Right atrium auricular region (tissue), 2 donors: ENCODE results near the gene FGFRL1. TPM values are rescaled to one million over a fixed set of nuclear protein-coding genes. Genes with fewer than 3 reads are reported as not detected.

ENCODE experiments used
- DNase-seq: peaks from one replicate; pipeline ENCODE4 v3.0.0-alpha.2; 2019; ENCODE audit warnings: low spot score
- H3K27ac ChIP-seq, 2 donors: fragments of 200-600 bp; sonication (generic); 1 replicate in 1 of 2; 2 replicates in 1 of 2; pipeline ENCODE4 v1.5.1; 2016 to 2019
- H3K27me3 ChIP-seq, 2 donors: fragments of 200-600 bp; sonication (generic); one replicate each; pipeline versions ENCODE4 v1.5.1 to v1.6.0; 2017 to 2019
- H3K36me3 ChIP-seq: fragments of 200-600 bp; sonication (generic); one replicate; pipeline ENCODE4 v1.5.1; 2016
- H3K4me1 ChIP-seq, 2 donors: fragments of 200-600 bp; sonication (generic); one replicate each; pipeline versions ENCODE4 v1.5.1 to v1.6.0; 2017 to 2019
- H3K4me3 ChIP-seq, 2 donors: fragments of 200-600 bp; sonication (generic); 1 replicate in 1 of 2; 2 replicates in 1 of 2; pipeline ENCODE4 v1.5.1; 2017 to 2019; ENCODE audit warnings: mild to moderate bottlenecking in 1 of 2, moderate library complexity in 1 of 2
- H3K9me3 ChIP-seq, 2 donors: fragments of 200-600 bp; sonication (generic); one replicate each; pipeline ENCODE4 v1.5.1; 2019
- total RNA-seq, 2 donors: library from RNA; depleted of rRNA; stranded (reverse); fragments of >200 nt; gene quantifications; one replicate each; pipeline ENCODE4 v1.1.0, GENCODE V29; 2016
- TF ChIP-seq, protein P1 (sequence below), 2 donors: fragments of 200-600 bp; sonication (generic); IDR thresholded peaks; one replicate each; pipeline ENCODE4 v1.5.1; 2019; ENCODE audit warnings: antibody characterized with exemption in 2 of 2

FGFRL1 gene
- total RNA-seq, 2 donors from 2014 or later: 30.3 to 47.1 TPM

DNA sequence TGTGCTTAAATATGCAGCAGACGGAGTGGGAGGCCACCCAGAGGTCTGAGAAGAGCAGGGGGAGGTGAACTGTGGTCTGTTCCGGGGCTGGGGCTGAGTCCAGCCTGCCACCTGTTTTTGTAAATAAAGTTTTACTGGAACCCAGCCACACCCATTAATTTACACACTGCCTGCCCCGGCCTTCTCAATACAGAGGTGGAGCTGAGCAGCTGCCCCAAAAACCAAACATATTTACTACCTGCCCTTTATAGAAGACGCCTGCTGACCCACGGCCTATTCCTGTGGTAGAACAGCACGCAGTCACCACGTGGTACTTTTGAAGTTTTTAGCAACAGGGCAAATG is 45.9 kb downstream of the FGFRL1 start:
- TF ChIP-seq, protein P1, sequence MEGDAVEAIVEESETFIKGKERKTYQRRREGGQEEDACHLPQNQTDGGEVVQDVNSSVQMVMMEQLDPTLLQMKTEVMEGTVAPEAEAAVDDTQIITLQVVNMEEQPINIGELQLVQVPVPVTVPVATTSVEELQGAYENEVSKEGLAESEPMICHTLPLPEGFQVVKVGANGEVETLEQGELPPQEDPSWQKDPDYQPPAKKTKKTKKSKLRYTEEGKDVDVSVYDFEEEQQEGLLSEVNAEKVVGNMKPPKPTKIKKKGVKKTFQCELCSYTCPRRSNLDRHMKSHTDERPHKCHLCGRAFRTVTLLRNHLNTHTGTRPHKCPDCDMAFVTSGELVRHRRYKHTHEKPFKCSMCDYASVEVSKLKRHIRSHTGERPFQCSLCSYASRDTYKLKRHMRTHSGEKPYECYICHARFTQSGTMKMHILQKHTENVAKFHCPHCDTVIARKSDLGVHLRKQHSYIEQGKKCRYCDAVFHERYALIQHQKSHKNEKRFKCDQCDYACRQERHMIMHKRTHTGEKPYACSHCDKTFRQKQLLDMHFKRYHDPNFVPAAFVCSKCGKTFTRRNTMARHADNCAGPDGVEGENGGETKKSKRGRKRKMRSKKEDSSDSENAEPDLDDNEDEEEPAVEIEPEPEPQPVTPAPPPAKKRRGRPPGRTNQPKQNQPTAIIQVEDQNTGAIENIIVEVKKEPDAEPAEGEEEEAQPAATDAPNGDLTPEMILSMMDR (IDR thresholded peaks at IDR 0.05): no peak
- Histone ChIP-seq H3K4me3 (no peak overlapping the region), H3K36me3 (no peaks in the 10 kb centered on the region), H3K4me1 (peaks cover 0 to 8% of the 10 kb centered on the region in 2 donors), H3K27me3 (no peaks in the 10 kb centered on the region), H3K9me3 (no peaks in the 10 kb centered on the region), H3K27ac (no peak overlapping the region)
- no peak for DNase-seq

DNA sequence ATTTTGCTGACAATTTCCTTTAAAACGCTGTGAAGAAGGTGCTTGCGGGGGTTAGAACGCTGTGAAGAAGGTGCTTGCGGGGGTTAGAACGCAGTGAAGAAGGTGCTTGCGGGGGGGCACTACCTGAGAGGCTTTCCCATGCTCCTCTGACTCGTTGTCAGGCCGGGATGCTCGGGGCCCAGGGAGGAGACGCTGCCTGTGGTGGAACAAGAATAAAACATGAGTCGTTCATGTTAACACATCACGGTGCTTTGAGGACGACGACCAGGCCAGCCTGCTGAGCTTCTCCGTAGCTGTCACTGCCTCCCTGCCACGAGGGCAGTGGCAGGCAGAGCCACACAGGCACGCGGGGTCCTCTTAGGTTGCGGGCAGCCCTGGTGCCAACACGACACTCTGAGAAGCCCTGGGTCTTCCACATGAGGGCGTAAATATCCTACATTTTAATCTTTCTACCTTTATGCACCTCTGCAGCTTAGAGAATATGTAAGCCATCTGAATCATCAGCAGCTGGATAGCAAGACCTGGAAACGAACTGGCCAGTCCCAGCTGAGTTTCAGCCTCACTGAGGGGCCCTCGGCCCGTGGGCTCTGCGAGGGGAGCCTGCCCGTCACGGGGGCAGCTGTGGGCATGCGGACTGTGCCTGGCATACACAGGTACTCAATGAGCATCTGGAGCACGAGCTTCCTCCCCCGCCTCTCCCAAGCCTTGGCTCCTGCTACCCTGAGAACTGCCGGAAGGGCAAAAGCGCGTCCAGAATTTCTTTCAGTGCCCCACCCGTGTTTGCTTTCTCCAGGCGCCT is 47.0 kb downstream of the FGFRL1 start:
- TF ChIP-seq, protein P1 (IDR thresholded peaks at IDR 0.05): no peak
- Histone ChIP-seq H3K4me3 (no peak overlapping the region), H3K4me1 (peaks cover 0 to 8% of the 10 kb centered on the region in 2 donors), H3K27ac (no peak overlapping the region), H3K27me3 (no peaks in the 10 kb centered on the region), H3K9me3 (no peaks in the 10 kb centered on the region), H3K36me3 (no peaks in the 10 kb centered on the region)
- DNase-seq: no peak

DNA sequence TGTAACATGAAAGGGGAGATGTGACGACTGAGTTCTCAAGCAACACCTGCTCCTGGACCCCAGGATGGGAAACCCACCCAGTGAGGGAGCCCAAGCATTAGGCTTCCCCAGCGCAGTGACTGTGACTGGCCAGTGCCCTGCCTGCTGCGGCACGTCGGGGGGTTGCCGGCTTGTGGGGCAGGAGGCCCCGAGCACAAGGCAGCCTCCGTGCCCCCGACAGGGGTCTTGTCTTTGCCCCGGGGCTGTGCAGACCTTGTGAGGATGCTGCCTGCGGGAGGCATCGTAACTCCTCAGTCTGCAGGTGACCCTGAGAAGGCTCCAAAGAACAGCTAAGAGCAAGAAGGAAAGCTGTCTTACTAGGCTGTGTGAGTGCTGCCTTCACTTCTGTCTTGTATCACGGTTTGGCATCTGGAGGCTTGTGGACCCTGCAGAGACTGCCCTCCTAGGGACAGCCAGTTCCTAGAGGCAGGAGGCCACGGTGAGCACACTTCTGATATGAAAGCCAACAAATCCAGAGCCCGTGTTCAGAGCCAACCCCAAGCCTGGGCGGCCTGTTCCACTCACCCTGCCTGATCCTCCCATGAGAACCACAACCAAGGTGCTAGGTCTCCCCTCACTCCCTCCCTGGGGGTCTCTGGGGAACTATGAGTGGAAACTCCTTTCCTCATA is 47.7 kb downstream of the FGFRL1 start:
- H3K36me3 ChIP-seq: no peaks in the 10 kb centered on the region
- no peak for DNase-seq
- no peaks in the 10 kb centered on the region for H3K9me3 ChIP-seq
- TF ChIP-seq, protein P1 (IDR thresholded peaks at IDR 0.05): no peak
- no peak overlapping the region for H3K27ac ChIP-seq
- H3K4me3 ChIP-seq: no peak overlapping the region
- peaks cover 0 to 8% of the 10 kb centered on the region in 2 donors for H3K4me1 ChIP-seq
- no peaks in the 10 kb centered on the region for H3K27me3 ChIP-seq

DNA sequence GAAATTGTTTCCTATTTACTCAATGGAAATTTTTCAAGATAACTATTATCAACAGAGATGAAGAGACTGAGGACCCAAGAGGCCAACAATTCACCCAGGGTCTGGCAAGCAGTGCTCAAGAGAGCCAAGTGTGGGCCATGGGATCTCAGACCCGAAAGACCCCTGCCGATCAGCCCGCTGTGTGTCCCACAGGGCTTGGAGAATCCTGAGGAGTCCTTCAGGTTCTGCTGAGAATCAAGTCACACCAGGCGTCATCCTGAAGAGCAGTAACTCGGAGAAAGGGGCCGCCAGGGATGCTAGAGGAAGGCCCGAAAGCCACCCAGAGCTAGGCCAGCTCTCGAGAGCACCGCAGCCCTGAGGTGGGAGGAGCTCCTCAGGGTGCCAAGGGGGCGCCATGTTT is 48.7 kb downstream of the FGFRL1 start:
- Histone ChIP-seq H3K4me1 (peaks cover 0 to 8% of the 10 kb centered on the region in 2 donors), H3K27me3 (no peaks in the 10 kb centered on the region), H3K4me3 (no peak overlapping the region), H3K36me3 (no peaks in the 10 kb centered on the region), H3K27ac (no peak overlapping the region), H3K9me3 (no peaks in the 10 kb centered on the region)
- TF ChIP-seq, protein P1 (IDR thresholded peaks at IDR 0.05): no peak
- DNase-seq: no peak

DNA sequence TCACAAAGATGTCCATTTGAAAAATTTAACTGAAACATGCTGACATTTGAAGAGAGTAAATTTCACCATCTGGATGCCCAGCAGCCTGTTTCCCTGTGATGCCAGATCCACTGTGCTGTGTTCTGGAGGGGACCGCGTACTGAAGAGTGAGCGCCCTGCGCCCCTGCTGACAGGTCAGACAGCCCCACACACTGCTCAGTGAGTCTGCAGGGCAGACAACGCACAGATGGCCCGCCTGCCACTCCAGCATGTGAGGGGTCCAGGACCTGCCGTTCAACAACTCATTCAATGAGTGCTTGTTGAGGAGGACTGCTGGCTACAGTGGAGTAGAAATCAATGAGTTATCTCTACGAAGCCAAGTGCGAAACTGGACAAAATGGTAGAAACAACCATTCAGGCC is 49.2 kb downstream of the FGFRL1 start:
- H3K4me3 ChIP-seq: no peak overlapping the region
- H3K36me3 ChIP-seq: no peaks in the 10 kb centered on the region
- H3K27ac ChIP-seq: no peak overlapping the region
- no peaks in the 10 kb centered on the region for H3K27me3 ChIP-seq
- peaks cover 0 to 4% of the 10 kb centered on the region in 2 donors for H3K4me1 ChIP-seq
- no peak for DNase-seq
- no peaks in the 10 kb centered on the region for H3K9me3 ChIP-seq
- TF ChIP-seq, protein P1 (IDR thresholded peaks at IDR 0.05): no peak
